ENCODE data around the gene SLC35A3.

Gene SLC35A3

GRCh38 chr1:100034470-100034869, 64.7 kb downstream of the SLC35A3 start (continued):
- TF ChIP-seq PRDM6 (tag by site-specific recombination; IDR thresholded peaks at IDR 0.05) (no peak), ZFP41 (tag by site-specific recombination; IDR thresholded peaks at IDR 0.05; ENCODE audit: borderline replicate concordance) (no peak), ZNF791 (tag by site-specific recombination; IDR thresholded peaks at IDR 0.05) (no peak), CTCF (tag by site-specific recombination; IDR thresholded peaks at IDR 0.05) (0 out of 2 replicates have a peak, but pooled peaks have one; percentile 45), MEIS1 (CRISPR knock-in tag; IDR thresholded peaks at IDR 0.05; ENCODE audit: borderline replicate concordance) (no peak), BCL11B (tag by site-specific recombination; IDR thresholded peaks at IDR 0.05; ENCODE audit: low read depth) (no peak), ZEB2 (tag by site-specific recombination; IDR thresholded peaks at IDR 0.05) (no peak), TCF7L2 (IDR thresholded peaks at IDR 0.05; ENCODE audit: borderline replicate concordance, low read depth, low read length) (no peak), ZNF529 (tag by site-specific recombination; IDR thresholded peaks at IDR 0.05; ENCODE audit: insufficient replicate concordance) (no peak), ZNF112 (tag by site-specific recombination; IDR thresholded peaks at IDR 0.05) (no peak), ZSCAN23 (tag by site-specific recombination; IDR thresholded peaks at IDR 0.05) (no peak), ZNF10 (tag by site-specific recombination; IDR thresholded peaks at IDR 0.05) (no peak), ZNF133 (tag by site-specific recombination; IDR thresholded peaks at IDR 0.05) (no peak), ZNF654 (tag by site-specific recombination; IDR thresholded peaks at IDR 0.05; ENCODE audit: low read depth) (peak; percentile 70), SCRT2 (tag by site-specific recombination; IDR thresholded peaks at IDR 0.05) (peak; percentile 91), ZNF433 (tag by site-specific recombination; IDR thresholded peaks at IDR 0.05; ENCODE audit: low read depth) (no peak), KLF9 (tag by site-specific recombination; IDR thresholded peaks at IDR 0.05; ENCODE audit: low read depth) (no peak)

GRCh38 chr1:100035214-100035613, 65.4 kb downstream of the SLC35A3 start:
- ChIA-PET CTCF (interaction anchor here (0.8 to 1.4 kb wide), 4 partner anchors 116 to 420 kb away, joined by 3 to 5 read pairs (median 3); no protein-coding TSS in a partner anchor), POLR2A (no interaction called here)

More at GRCh38 chr1:100035214-100035613, 65.4 kb downstream of the SLC35A3 start:
- TF ChIP-seq SCRT2 (tag by site-specific recombination; IDR thresholded peaks at IDR 0.05): 0 out of 2 replicates have a peak, but pooled peaks have one; percentile 36
- TF ChIP-seq ZNF341 (tag by site-specific recombination; IDR thresholded peaks at IDR 0.05; ENCODE audit: low read depth): no peak
- no peak for TF ChIP-seq ZNF513 (tag by site-specific recombination; IDR thresholded peaks at IDR 0.05)
- no peak for TF ChIP-seq ZNF366 (tag by site-specific recombination; conservative IDR thresholded peaks at IDR 0.05)
- TF ChIP-seq ZNF449 (tag by site-specific recombination; IDR thresholded peaks at IDR 0.05): no peak
- TF ChIP-seq GLI4 (tag by site-specific recombination; IDR thresholded peaks at IDR 0.05): no peak
- no peak for TF ChIP-seq ZNF707 (tag by site-specific recombination; IDR thresholded peaks at IDR 0.05)
- TF ChIP-seq ZNF473 (tag by site-specific recombination; IDR thresholded peaks at IDR 0.05): no peak
- H3K9me3 ChIP-seq (ENCODE audit: control insufficient read depth, insufficient read depth, low read depth, low read length): no peaks in the 10 kb centered on the region
- H3K36me3 ChIP-seq (ENCODE audit: control insufficient read depth in 2 of 2, insufficient read depth in 1 of 2, low read length in 2 of 2): no peaks in the 10 kb centered on the region
- H3K4me1 ChIP-seq (ENCODE audit: control insufficient read depth, insufficient read depth, low read length): no peaks in the 10 kb centered on the region
- H3K27ac ChIP-seq (ENCODE audit: extremely low read depth, low read depth, low read length): no peak overlapping the region
- H3K4me3 ChIP-seq (ENCODE audit: low read depth, low read length): no peak overlapping the region
